Neuronal stem cell (in vitro differentiated cells): ENCODE measurements around the gene SPOCD1. TPM values are rescaled to one million over a fixed set of nuclear protein-coding genes. Genes with fewer than 3 reads are reported as not detected.

Experiments used
- DNase-seq: peaks from one replicate; pipeline ENCODE4 v3.0.0-alpha.2; 2013; ENCODE audit warnings: low spot score
- H2AFZ ChIP-seq: one replicate; pipeline ENCODE4 v1.6.1; 2013; ENCODE audit warnings: mild to moderate bottlenecking, low read length, inconsistent platforms
- H2AK5ac ChIP-seq: 2 replicates; pipeline ENCODE4 v1.6.1; 2013; ENCODE audit warnings: low read depth, mild to moderate bottlenecking, inconsistent platforms, low read length, moderate library complexity, mixed read lengths
- H2BK120ac ChIP-seq: 2 replicates; pipeline ENCODE4 v1.6.1; 2013; ENCODE audit warnings: low read depth, mild to moderate bottlenecking, inconsistent platforms, low read length, moderate library complexity, mixed read lengths
- H2BK12ac ChIP-seq: one replicate; pipeline ENCODE4 v1.6.1; 2013; ENCODE audit warnings: low read length, inconsistent platforms
- H2BK15ac ChIP-seq: 2 replicates; pipeline ENCODE4 v1.6.1; 2013; ENCODE audit warnings: mild to moderate bottlenecking, low read length, inconsistent platforms, mixed read lengths
- H2BK5ac ChIP-seq: one replicate; pipeline ENCODE4 v1.6.1; 2013; ENCODE audit warnings: inconsistent platforms, mild to moderate bottlenecking, low read length, moderate library complexity
- H3K14ac ChIP-seq: one replicate; pipeline ENCODE4 v1.6.1; 2013; ENCODE audit warnings: low read length, inconsistent platforms
- H3K18ac ChIP-seq: 2 replicates; pipeline ENCODE4 v1.6.1; 2013; ENCODE audit warnings: low read length, inconsistent platforms
- H3K23ac ChIP-seq: 2 replicates; pipeline ENCODE4 v1.6.1; 2013; ENCODE audit warnings: low read depth, mild to moderate bottlenecking, mixed read lengths, low read length, inconsistent platforms; ENCODE audit not compliant: poor library complexity
- H3K27ac ChIP-seq: replicated peaks from 3 replicates; pipeline ENCODE4 v1.5.1; 2013; ENCODE audit warnings: low read length, inconsistent platforms
- H3K27me3 ChIP-seq, 3 experiments: 2 replicates each; pipeline ENCODE4 v1.6.1; 2013; ENCODE audit warnings: low read length in 3 of 3, mild to moderate bottlenecking in 2 of 3, inconsistent platforms in 1 of 3, low read depth in 1 of 3, mixed read lengths in 1 of 3, moderate library complexity in 1 of 3; ENCODE audit not compliant: control insufficient read depth in 3 of 3, insufficient read depth in 3 of 3
- H3K36me3 ChIP-seq, 2 donors: replicated peaks in 1 of 2; 2 replicates each; pipeline ENCODE4 v1.6.1; 2013; ENCODE audit warnings: low read length in 2 of 2; ENCODE audit not compliant: control insufficient read depth in 2 of 2, insufficient read depth in 2 of 2
- H3K4ac ChIP-seq: 2 replicates; pipeline ENCODE4 v1.6.1; 2013; ENCODE audit warnings: inconsistent platforms, mild to moderate bottlenecking, low read length, moderate library complexity
- H3K4me1 ChIP-seq, 2 donors: 1 replicate in 1 of 2; 2 replicates in 1 of 2; pipeline ENCODE4 v1.6.1; 2013; ENCODE audit warnings: low read length in 2 of 2, low read depth in 1 of 2; ENCODE audit not compliant: control insufficient read depth in 2 of 2, insufficient read depth in 1 of 2
- H3K4me2 ChIP-seq: one replicate; pipeline ENCODE4 v1.6.1; 2013; ENCODE audit warnings: mild to moderate bottlenecking, low read length, inconsistent platforms; ENCODE audit not compliant: insufficient read depth, poor library complexity, severe bottlenecking
- H3K4me3 ChIP-seq, 2 donors: 2 replicates each; pipeline ENCODE4 v1.5.1; 2013; ENCODE audit warnings: low read length in 2 of 2, mild to moderate bottlenecking in 2 of 2, inconsistent platforms in 1 of 2, moderate library complexity in 1 of 2
- H3K79me1 ChIP-seq: one replicate; pipeline ENCODE4 v1.6.1; 2013; ENCODE audit warnings: low read depth, mild to moderate bottlenecking, inconsistent platforms, low read length, moderate library complexity
- H3K9ac ChIP-seq: one replicate; pipeline ENCODE4 v1.6.1; 2013; ENCODE audit warnings: mild to moderate bottlenecking, low read depth, low read length, inconsistent platforms; ENCODE audit not compliant: poor library complexity
- H3K9me3 ChIP-seq, 2 donors: replicated peaks in 1 of 2; 2 replicates each; pipeline versions ENCODE3 to v1.6.1; 2013; ENCODE audit warnings: low read length in 2 of 2, mild to moderate bottlenecking in 2 of 2, inconsistent platforms in 1 of 2, low read depth in 1 of 2, mixed read lengths in 1 of 2, moderate library complexity in 1 of 2; ENCODE audit not compliant: control insufficient read depth in 2 of 2, insufficient read depth in 1 of 2
- H4K8ac ChIP-seq: one replicate; pipeline ENCODE4 v1.6.1; 2013; ENCODE audit warnings: low read depth, mild to moderate bottlenecking, inconsistent platforms, low read length, moderate library complexity
- H4K91ac ChIP-seq: one replicate; pipeline ENCODE4 v1.6.1; 2013; ENCODE audit warnings: low read length, low read depth, mild to moderate bottlenecking, inconsistent platforms; ENCODE audit not compliant: poor library complexity
- WGBS, 2 donors: extraction: QIAGEN DNeasy Blood & Tissue Kit; methylation state at CpG; one replicate each; pipeline ENCODE4 v1.1.7; 2013; ENCODE audit warnings: missing lambda C conversion rate in 2 of 2, mixed read lengths in 1 of 2; ENCODE audit not compliant: insufficient read length in 2 of 2, insufficient replicate concordance in 1 of 2; ENCODE audit errors: extremely low coverage in 2 of 2; 5-methylcytosine and 5-hydroxymethylcytosine counted together
- polyA plus RNA-seq, 2 experiments: library from polyadenylated mRNA; stranded (reverse); fragments of 200-250 nt; gene quantifications; one replicate each; pipeline ENCODE4 v1.2.3, GENCODE V29; 2013

The SPOCD1 gene
- 1.1 TPM for polyA plus RNA-seq (2013, experiment 1 of 2)
- polyA plus RNA-seq (2013, experiment 2 of 2) = 0.97 TPM

DNA sequence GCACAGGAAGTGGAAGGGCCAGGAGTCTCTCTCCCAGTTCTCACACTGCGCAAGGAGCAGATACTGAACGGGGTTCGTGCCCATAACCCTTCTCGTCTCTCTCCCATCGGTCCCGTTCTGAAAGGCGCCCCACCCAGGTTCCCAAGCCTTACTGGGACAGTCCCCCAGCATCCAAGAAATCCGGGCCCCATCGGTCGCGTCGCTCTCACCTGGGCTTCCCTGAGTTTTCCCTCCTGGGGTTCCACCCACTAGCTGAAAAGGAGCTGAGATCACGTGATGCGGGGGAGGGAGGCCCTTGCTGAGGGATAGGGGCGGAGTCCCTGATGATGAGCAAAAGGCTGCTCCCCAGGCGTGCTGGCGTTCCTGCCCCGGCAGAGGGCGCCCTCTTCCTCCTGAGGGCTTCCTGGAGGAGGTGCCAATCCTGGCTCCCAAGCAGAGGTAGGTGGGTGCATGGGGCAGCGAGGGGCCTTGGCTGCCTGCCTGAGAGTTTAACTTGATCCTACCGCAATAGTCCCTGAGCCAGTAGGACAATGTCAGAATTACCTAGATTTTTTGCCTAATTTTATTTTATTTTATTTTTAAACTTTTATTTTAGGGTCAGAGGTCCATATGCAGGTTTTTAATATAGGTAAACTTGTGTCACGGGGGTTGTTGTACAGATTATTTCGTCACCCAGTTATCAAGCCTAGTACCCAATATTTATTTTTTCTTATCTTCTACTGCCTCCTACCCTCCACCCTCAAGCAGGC, at the start of gene SPOCD1:
SPOCD1 (minus strand) TSS at position 271 of the 749 bp plus-strand sequence. CDS start 689 bp downstream, outside the sequence.
- peak within 1 kb of the TSS; percentile 71 for H3K14ac ChIP-seq
- no peak within 1 kb of the TSS for H3K4ac ChIP-seq
- H2BK120ac ChIP-seq = no peak within 1 kb of the TSS
- peak within 1 kb of the TSS; percentile 83 for H3K18ac ChIP-seq
- H4K8ac ChIP-seq = no peak within 1 kb of the TSS
- no peak within 1 kb of the TSS for H4K91ac ChIP-seq
- H2BK15ac ChIP-seq = no peak within 1 kb of the TSS
- H3K27ac ChIP-seq = no peak within 1 kb of the TSS
- no peaks in the 10 kb centered on the region for H3K36me3 ChIP-seq
- peak within 1 kb of the TSS; percentile 58 for H2BK12ac ChIP-seq
- no peak within 1 kb of the TSS for H3K4me2 ChIP-seq
- H3K4me1 ChIP-seq = peaks cover 0 to 4% of the 10 kb centered on the region in 2 donors
- DNase-seq = peak; percentile 57
- H2AK5ac ChIP-seq = peak within 1 kb of the TSS; percentile 92
- WGBS, 2 donors = no CpG with 5 or more reads among the region's 23 CpGs
- peaks cover 0 to 13% (median 0%) of the 10 kb centered on the region in 3 experiments for H3K27me3 ChIP-seq
- H3K79me1 ChIP-seq = no peaks in the 10 kb centered on the region
- H3K23ac ChIP-seq = peak within 1 kb of the TSS; percentile 87
- no peak within 1 kb of the TSS for H3K9ac ChIP-seq
- peak within 1 kb of the TSS in 1 of 2 donors; percentile 69 for H3K4me3 ChIP-seq
- no peaks in the 10 kb centered on the region for H3K9me3 ChIP-seq
- peak within 1 kb of the TSS; percentile 66 for H2BK5ac ChIP-seq
- peak within 1 kb of the TSS; percentile 58 for H2AFZ ChIP-seq

GRCh38 chr1:31862071-31862470, 46.2 kb upstream of the SPOCD1 start:
- Histone ChIP-seq H3K27me3 (peaks cover 0 to 4% (median 0%) of the 10 kb centered on the region in 3 experiments), H2BK5ac (no peak overlapping the region), H2BK12ac (no peak overlapping the region), H3K79me1 (no peaks in the 10 kb centered on the region), H2AFZ (no peak overlapping the region), H2BK15ac (no peak overlapping the region), H3K4ac (no peak overlapping the region), H3K4me3 (no peak overlapping the region), H3K9me3 (no peaks in the 10 kb centered on the region), H4K91ac (no peak overlapping the region), H3K14ac (no peak overlapping the region), H3K4me2 (no peak overlapping the region), H4K8ac (no peak overlapping the region), H3K9ac (no peak overlapping the region), H3K27ac (no peak overlapping the region), H2AK5ac (no peak overlapping the region), H2BK120ac (no peak overlapping the region), H3K36me3 (no peaks in the 10 kb centered on the region), H3K4me1 (peaks cover 0 to 2% of the 10 kb centered on the region in 2 donors), H3K23ac (no peak overlapping the region), H3K18ac (no peak overlapping the region)
- DNase-seq = no peak
- no CpG with 5 or more reads among the region's 4 CpGs for WGBS, 2 donors

DNA sequence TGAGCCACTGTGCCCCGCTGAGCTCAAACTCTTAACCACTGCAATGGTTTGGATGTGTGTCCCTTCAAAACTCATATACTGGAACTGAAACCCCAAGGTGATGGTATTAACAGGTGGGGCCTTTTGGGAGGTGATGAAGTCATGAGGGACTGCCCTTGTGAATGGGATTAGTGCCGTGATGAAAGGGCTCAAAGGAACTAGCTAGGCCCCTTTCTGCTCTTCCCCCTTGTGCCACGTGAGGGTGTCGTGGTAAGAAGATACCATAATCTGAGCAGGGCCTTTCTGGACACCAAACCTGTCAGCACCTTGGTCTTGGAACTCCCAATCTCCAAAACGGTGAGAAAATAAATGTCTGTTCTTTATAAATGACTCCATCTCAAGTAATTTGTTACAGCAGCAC, 45.5 kb upstream of the SPOCD1 start:
- no peak overlapping the region for H3K4me2 ChIP-seq
- no peaks in the 10 kb centered on the region for H3K36me3 ChIP-seq
- no peak overlapping the region for H2AK5ac ChIP-seq
- no peak overlapping the region for H2BK15ac ChIP-seq
- H3K9me3 ChIP-seq = no peaks in the 10 kb centered on the region
- H3K4me3 ChIP-seq = no peak overlapping the region
- H3K27me3 ChIP-seq = peaks cover 0 to 4% (median 0%) of the 10 kb centered on the region in 3 experiments
- no peak overlapping the region for H2BK120ac ChIP-seq
- no peak overlapping the region for H3K23ac ChIP-seq
- H3K18ac ChIP-seq = no peak overlapping the region
- H2BK12ac ChIP-seq = no peak overlapping the region
- DNase-seq = no peak
- no peak overlapping the region for H2AFZ ChIP-seq
- no peaks in the 10 kb centered on the region for H3K79me1 ChIP-seq
- no peak overlapping the region for H4K8ac ChIP-seq
- H2BK5ac ChIP-seq = no peak overlapping the region
- H3K9ac ChIP-seq = no peak overlapping the region
- H3K4ac ChIP-seq = no peak overlapping the region
- WGBS, 2 donors = no CpG with 5 or more reads among the region's 5 CpGs
- no peak overlapping the region for H3K14ac ChIP-seq
- no peak overlapping the region for H4K91ac ChIP-seq
- no peak overlapping the region for H3K27ac ChIP-seq
- H3K4me1 ChIP-seq = peaks cover 0 to 2% of the 10 kb centered on the region in 2 donors

DNA sequence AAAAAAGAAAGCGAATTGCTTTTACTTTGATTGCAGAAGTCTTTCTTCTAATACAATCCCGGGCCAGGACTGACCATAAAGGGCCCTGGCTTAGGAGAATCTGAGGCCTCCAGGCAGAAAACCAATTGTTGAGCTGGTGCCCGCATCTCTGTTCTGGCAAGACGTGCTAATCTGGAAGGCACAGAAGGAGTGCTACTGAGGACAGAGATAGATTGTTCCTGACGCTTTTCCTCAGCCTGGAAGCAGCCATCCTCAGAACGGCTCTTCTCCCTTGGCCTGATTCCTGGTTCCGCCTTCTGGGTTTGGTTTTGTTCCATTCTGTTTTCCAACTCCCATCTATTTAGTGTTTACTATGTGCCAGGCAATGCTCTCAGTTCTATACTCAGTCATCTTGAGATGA, 44.8 kb upstream of the SPOCD1 start:
- no peak overlapping the region for H2BK12ac ChIP-seq
- H3K79me1 ChIP-seq = no peaks in the 10 kb centered on the region
- H3K9ac ChIP-seq = no peak overlapping the region
- no peak overlapping the region for H3K18ac ChIP-seq
- no peak overlapping the region for H4K8ac ChIP-seq
- no peak overlapping the region for H3K4me2 ChIP-seq
- DNase-seq = no peak
- H3K4ac ChIP-seq = no peak overlapping the region
- H2BK120ac ChIP-seq = no peak overlapping the region
- H2BK15ac ChIP-seq = no peak overlapping the region
- H3K27ac ChIP-seq = no peak overlapping the region
- no peak overlapping the region for H2BK5ac ChIP-seq
- no peak overlapping the region for H3K23ac ChIP-seq
- no peak overlapping the region for H2AFZ ChIP-seq
- WGBS, 2 donors = no CpG with 5 or more reads among the region's 7 CpGs
- H3K27me3 ChIP-seq = peaks cover 0 to 4% (median 0%) of the 10 kb centered on the region in 3 experiments
- H3K4me1 ChIP-seq = peaks cover 2 to 4% of the 10 kb centered on the region in 2 donors
- H2AK5ac ChIP-seq = no peak overlapping the region
- H3K14ac ChIP-seq = no peak overlapping the region
- no peaks in the 10 kb centered on the region for H3K9me3 ChIP-seq
- no peaks in the 10 kb centered on the region for H3K36me3 ChIP-seq
- H3K4me3 ChIP-seq = no peak overlapping the region
- H4K91ac ChIP-seq = no peak overlapping the region
